Measurements from ENCODE around the gene PLXNB2. TPM values are rescaled to one million over a fixed set of nuclear protein-coding genes. Genes with fewer than 3 reads are reported as not detected.

PLXNB2 gene
- total RNA-seq, 3 donors from 2014 or later (not counting 1 experiment from before 2014, with no cell fraction given), result 6.0 to 34.7 (median 18.9) TPM

GRCh38 chr22:50308597-50308935 lies 1.1 kb upstream of the PLXNB2 start:
- no peak for TF ChIP-seq CTCF (IDR thresholded peaks at IDR 0.05)
- Histone ChIP-seq H3K27me3 (ENCODE audit: control insufficient read depth, insufficient read depth, low read length) (peaks cover 15% of the 10 kb centered on the region), H3K9me3 (ENCODE audit: control insufficient read depth, insufficient read depth, low read length) (no peaks in the 10 kb centered on the region), H3K27ac (ENCODE audit: low read length) (no peak overlapping the region), H3K4me3 (ENCODE audit: low read length) (no peak overlapping the region), H3K4me1 (ENCODE audit: control insufficient read depth, insufficient read depth, low read length) (peaks cover 56% of the 10 kb centered on the region), H3K36me3 (ENCODE audit: control insufficient read depth, insufficient read depth, low read length) (no peaks in the 10 kb centered on the region)
- Mint-ChIP-seq H3K27ac (no peak overlapping the region), H3K4me3 (peak overlapping the region; percentile 59), H3K36me3 (no peaks in the 10 kb centered on the region), H3K4me1 (peaks cover 0 to 10% of the 10 kb centered on the region in 2 donors), H3K27me3 (ENCODE audit: low read depth in 2 of 2) (peaks cover 6 to 23% of the 10 kb centered on the region in 2 donors), H3K9me3 (no peaks in the 10 kb centered on the region)
- no peak for ATAC-seq
- no peak for DNase-seq
- intact Hi-C loops (cut with micrococcal nuclease), result no loop called here
- WGBS (ENCODE audit: insufficient coverage), result 46% methylated on average over 7 of the region's 7 CpGs

GRCh38 chr22:50307890-50308596 lies 597 bp upstream of the PLXNB2 start:
- no peaks in the 10 kb centered on the region for H3K9me3 ChIP-seq (ENCODE audit: control insufficient read depth, insufficient read depth, low read length)
- peaks cover 15% of the 10 kb centered on the region for H3K27me3 ChIP-seq (ENCODE audit: control insufficient read depth, insufficient read depth, low read length)
- H3K27ac ChIP-seq (ENCODE audit: low read length), result no peak overlapping the region
- intact Hi-C loops (cut with micrococcal nuclease), result no loop called here
- Mint-ChIP-seq H3K36me3 (no peaks in the 10 kb centered on the region), H3K9me3 (no peaks in the 10 kb centered on the region), H3K4me3 (peak overlapping the region; percentile 13), H3K4me1 (peaks cover 0 to 9% of the 10 kb centered on the region in 2 donors), H3K27me3 (ENCODE audit: low read depth in 2 of 2) (peaks cover 6 to 23% of the 10 kb centered on the region in 2 donors), H3K27ac (no peak overlapping the region)
- peaks cover 56% of the 10 kb centered on the region for H3K4me1 ChIP-seq (ENCODE audit: control insufficient read depth, insufficient read depth, low read length)
- H3K36me3 ChIP-seq (ENCODE audit: control insufficient read depth, insufficient read depth, low read length), result no peaks in the 10 kb centered on the region
- no peak for DNase-seq
- no peak for TF ChIP-seq CTCF (IDR thresholded peaks at IDR 0.05)
- no peak for ATAC-seq
- 39% methylated on average over 19 of the region's 19 CpGs for WGBS (ENCODE audit: insufficient coverage)
- peak overlapping the region; percentile 10 for H3K4me3 ChIP-seq (ENCODE audit: low read length)

GRCh38 chr22:50305923-50306566 lies 1.4 kb downstream of the PLXNB2 start:
- no peak for TF ChIP-seq CTCF (IDR thresholded peaks at IDR 0.05)
- Mint-ChIP-seq H3K4me3 (peak overlapping the region; percentile 37), H3K27ac (peak overlapping the region in 1 of 2 donors; percentile 36), H3K9me3 (no peaks in the 10 kb centered on the region), H3K27me3 (ENCODE audit: low read depth in 2 of 2) (peaks cover 6 to 23% of the 10 kb centered on the region in 2 donors), H3K36me3 (no peaks in the 10 kb centered on the region), H3K4me1 (peaks cover 0 to 9% of the 10 kb centered on the region in 2 donors)
- peak overlapping the region; percentile 26 for H3K4me3 ChIP-seq (ENCODE audit: low read length)
- H3K27ac ChIP-seq (ENCODE audit: low read length), result no peak overlapping the region
- H3K4me1 ChIP-seq (ENCODE audit: control insufficient read depth, insufficient read depth, low read length), result peaks cover 73% of the 10 kb centered on the region
- intact Hi-C loops (cut with micrococcal nuclease), result no loop called here
- DNase-seq, result no peak
- no peaks in the 10 kb centered on the region for H3K9me3 ChIP-seq (ENCODE audit: control insufficient read depth, insufficient read depth, low read length)
- peaks cover 15% of the 10 kb centered on the region for H3K27me3 ChIP-seq (ENCODE audit: control insufficient read depth, insufficient read depth, low read length)
- 18% methylated on average over 21 of the region's 21 CpGs for WGBS (ENCODE audit: insufficient coverage)
- no peaks in the 10 kb centered on the region for H3K36me3 ChIP-seq (ENCODE audit: control insufficient read depth, insufficient read depth, low read length)
- ATAC-seq, result peak in 1 of 3 donors; percentile 13

Data from natural killer cell (primary cell).